Mammary epithelial cell (primary cell): ENCODE results near the gene MT1X.

Source experiments
- CTCF ChIP-seq, 2 donors: IDR thresholded peaks in 1 of 2; conservative IDR thresholded peaks in 1 of 2; 2 replicates each; pipeline ENCODE4 v1.5.1; 2011 to 2012; ENCODE audit warnings: inconsistent platforms in 2 of 2, low read length in 2 of 2, mild to moderate bottlenecking in 2 of 2, control low read depth in 1 of 2, low read depth in 1 of 2; ENCODE audit not compliant: insufficient read depth in 1 of 2; ENCODE audit errors: extremely low read depth in 1 of 2
- EZH2 ChIP-seq: IDR thresholded peaks from 2 replicates; pipeline ENCODE4 v1.6.1; 2012; ENCODE audit warnings: low read length, inconsistent platforms, borderline replicate concordance

- TF ChIP-seq CTCF (conservative IDR thresholded peaks at IDR 0.05 in 1 of 2, IDR thresholded peaks at IDR 0.05 in 1 of 2; ENCODE audit: extremely low read depth in 1 of 2, insufficient read depth in 1 of 2, low read depth in 1 of 2, low read length in 2 of 2) (no peak), EZH2 (no peak)
Measured at GRCh38 chr16:56728027-56728426, 45.8 kb downstream of the MT1X start.
